Measurements from ENCODE around the gene ATP8B4.

The ATP8B4 gene

DNA sequence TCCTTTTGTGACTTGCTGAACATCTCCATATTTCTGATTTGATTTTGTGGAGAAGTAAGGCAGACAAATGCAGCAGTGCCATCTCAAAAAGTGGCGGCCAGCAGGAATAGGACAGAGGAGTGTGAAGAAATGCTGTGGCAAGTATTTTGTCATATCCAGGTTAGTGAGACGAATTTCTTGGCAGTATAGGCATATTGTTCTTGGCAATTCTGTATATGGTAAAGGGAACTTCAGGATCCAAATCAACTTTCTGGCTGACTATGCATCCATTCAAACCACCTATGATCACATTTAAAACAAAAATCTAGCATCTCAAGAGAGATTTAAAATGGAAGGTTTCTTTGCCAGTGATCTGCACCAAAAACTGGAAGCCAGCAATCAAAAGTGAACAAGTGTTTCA is 270.2 kb downstream of the ATP8B4 start:
- TF ChIP-seq, protein P1, sequence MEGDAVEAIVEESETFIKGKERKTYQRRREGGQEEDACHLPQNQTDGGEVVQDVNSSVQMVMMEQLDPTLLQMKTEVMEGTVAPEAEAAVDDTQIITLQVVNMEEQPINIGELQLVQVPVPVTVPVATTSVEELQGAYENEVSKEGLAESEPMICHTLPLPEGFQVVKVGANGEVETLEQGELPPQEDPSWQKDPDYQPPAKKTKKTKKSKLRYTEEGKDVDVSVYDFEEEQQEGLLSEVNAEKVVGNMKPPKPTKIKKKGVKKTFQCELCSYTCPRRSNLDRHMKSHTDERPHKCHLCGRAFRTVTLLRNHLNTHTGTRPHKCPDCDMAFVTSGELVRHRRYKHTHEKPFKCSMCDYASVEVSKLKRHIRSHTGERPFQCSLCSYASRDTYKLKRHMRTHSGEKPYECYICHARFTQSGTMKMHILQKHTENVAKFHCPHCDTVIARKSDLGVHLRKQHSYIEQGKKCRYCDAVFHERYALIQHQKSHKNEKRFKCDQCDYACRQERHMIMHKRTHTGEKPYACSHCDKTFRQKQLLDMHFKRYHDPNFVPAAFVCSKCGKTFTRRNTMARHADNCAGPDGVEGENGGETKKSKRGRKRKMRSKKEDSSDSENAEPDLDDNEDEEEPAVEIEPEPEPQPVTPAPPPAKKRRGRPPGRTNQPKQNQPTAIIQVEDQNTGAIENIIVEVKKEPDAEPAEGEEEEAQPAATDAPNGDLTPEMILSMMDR (IDR thresholded peaks at IDR 0.05; ENCODE audit: low read depth, low read length), result no peak
- DNase-seq (ENCODE audit: low read depth in 2 of 2), result peak in 1 of 2 donors; percentile 58
- H3K4me3 ChIP-seq (replicated peaks in 1 of 2; ENCODE audit: low read depth in 2 of 2, low read length in 2 of 2), result no peak overlapping the region

DNA sequence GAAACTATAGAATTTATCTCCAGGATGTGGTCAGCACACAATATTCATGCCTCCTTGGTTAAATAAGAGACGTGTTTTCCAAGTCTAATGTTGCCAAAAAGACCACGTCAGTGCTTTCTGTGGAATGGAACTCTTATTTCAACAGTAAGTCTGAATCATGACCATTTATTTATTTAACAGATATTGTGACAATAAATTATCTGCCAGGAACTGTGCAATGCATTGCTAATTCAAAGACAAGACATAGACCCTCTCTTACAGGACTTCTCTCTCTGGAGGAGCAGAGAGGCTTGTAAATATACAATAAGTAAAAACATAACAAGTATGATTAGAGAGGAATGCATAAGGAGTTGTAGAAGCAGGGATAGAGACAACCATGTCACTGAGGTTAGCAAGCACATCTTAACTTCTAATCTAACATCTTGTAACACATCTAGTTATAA is 270.7 kb downstream of the ATP8B4 start:
- DNase-seq (ENCODE audit: low read depth in 2 of 2), result peak; percentile 95 to 99
- no peak overlapping the region for H3K4me3 ChIP-seq (replicated peaks in 1 of 2; ENCODE audit: low read depth in 2 of 2, low read length in 2 of 2)
- TF ChIP-seq, protein P1 (IDR thresholded peaks at IDR 0.05; ENCODE audit: low read depth, low read length), result no peak

DNA sequence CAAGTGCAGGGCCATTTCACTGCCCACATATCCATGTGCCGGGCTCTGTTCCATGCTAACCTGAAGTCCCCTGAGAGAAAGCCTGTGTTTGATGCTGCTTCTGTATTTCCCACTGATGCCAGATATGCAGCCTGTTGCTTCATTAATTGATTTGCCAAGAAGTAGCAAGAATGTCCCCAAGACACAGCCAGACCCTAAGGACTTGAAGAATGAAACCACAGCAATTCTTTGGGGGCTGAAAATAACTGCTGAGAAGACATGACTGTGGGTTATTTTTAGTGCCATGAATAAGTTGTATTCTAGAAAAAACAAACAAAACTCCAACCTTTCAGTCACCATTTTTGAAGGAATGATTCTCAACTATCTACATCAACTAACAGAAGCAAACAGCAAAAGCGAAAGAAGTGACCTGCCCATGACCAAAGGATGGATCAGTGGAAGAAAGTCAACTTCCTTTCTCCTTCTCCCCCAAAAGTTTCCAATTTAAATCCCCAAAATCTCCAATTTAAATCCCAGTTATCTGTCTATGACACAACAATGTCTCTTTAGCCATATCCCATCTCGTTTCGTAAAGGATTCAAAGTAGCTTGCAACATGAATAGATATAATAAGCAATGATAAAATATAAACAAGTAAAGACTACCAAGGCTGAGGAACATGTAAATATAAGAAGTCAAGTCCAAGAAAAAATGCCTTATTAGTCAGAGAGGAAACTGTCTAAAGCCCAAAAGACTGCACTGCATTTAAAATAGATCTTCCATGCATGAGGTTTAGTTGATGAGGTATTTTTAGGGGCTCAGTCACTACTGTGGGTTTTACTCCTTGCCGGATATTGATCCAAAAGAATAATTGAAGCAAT is 271.4 kb downstream of the ATP8B4 start:
- TF ChIP-seq, protein P1 (IDR thresholded peaks at IDR 0.05; ENCODE audit: low read depth, low read length), result no peak
- no peak overlapping the region for H3K4me3 ChIP-seq (replicated peaks in 1 of 2; ENCODE audit: low read depth in 2 of 2, low read length in 2 of 2)
- DNase-seq (ENCODE audit: low read depth in 2 of 2), result peak; percentile 56 to 77

- DNase-seq (ENCODE audit: low read depth in 2 of 2), result no peak
- TF ChIP-seq, protein P1 (IDR thresholded peaks at IDR 0.05; ENCODE audit: low read depth, low read length), result no peak
- no peak overlapping the region for H3K4me3 ChIP-seq (replicated peaks in 1 of 2; ENCODE audit: low read depth in 2 of 2, low read length in 2 of 2)
Observed at GRCh38 chr15:49844390-49844789, 274.6 kb downstream of the ATP8B4 start.

DNA sequence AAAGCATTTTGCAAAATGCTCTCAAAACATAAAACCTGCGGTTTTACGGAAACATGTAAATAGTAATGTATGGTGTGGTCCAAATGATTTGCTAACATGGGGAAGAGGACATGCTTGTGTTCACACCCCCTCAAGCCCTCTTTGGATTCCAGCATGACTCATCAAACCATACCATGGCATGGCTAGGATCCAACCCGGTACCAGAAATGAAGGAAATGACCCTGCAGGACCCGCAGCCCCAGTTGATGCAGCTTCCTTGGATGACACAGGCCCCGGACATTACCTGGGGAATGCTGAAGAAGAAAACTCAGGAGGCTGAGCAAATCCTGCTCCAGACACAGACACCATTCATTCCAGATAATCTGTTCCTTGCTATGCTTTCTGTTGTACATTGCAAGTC is 275.3 kb downstream of the ATP8B4 start:
- TF ChIP-seq, protein P1 (IDR thresholded peaks at IDR 0.05; ENCODE audit: low read depth, low read length), result no peak
- H3K4me3 ChIP-seq (replicated peaks in 1 of 2; ENCODE audit: low read depth in 2 of 2, low read length in 2 of 2), result no peak overlapping the region
- peak in 1 of 2 donors; percentile 28 for DNase-seq (ENCODE audit: low read depth in 2 of 2)

DNA sequence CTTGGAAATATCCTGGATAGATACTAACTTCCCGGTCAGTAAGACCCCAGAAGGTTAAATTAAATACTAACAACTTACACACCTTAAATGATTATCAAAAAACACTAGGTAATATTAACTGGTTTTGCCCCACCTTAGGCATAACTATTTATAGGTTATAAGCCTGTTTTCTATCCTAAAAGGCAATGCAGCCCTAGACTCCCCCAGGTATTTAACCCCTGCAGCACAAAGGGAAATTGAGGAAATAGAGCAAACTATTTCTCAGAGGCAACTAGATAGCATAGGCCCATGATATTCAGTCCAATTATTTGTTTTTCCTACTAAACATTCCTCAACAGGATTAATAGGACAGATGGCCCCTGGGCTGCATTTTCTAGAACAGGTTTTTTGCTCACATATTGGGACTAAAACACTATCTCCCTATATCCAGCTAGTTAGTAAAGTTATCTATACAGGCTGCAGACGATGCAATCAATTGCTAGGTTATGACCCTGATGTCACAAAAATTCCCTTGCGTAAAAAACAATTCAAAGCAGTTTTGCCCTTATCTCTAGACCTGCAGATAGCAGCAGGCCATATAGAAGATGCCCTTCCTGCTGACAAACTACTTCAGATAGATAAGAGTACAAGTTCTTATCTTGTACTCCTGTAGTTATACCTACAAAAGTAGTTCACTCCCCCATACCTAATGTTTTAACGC is 276.9 kb downstream of the ATP8B4 start:
- H3K4me3 ChIP-seq (replicated peaks in 1 of 2; ENCODE audit: low read depth in 2 of 2, low read length in 2 of 2), result no peak overlapping the region
- no peak for DNase-seq (ENCODE audit: low read depth in 2 of 2)
- TF ChIP-seq, protein P1 (IDR thresholded peaks at IDR 0.05; ENCODE audit: low read depth, low read length), result no peak

Data from cardiac fibroblast (primary cell).